HG03442 (cell line): ENCODE measurements around the gene TINAGL1.
"Not testable (repeated sequence)": the region's sequence is repeated elsewhere in the genome, so short reads cannot be mapped to it uniquely, and the experiment has no call there.

Experiments used
- ATAC-seq: cut with Tn5 transposase; IDR thresholded peaks from one replicate; pipeline ENCODE4 v1.9.1; 2021; ENCODE audit warnings: mild to moderate bottlenecking, moderate library complexity; ENCODE audit not compliant: unreplicated experiment

The TINAGL1 gene

GRCh38 chr1:31583082-31583994 lies 7.0 kb downstream of the TINAGL1 start:
- no peak for ATAC-seq

DNA sequence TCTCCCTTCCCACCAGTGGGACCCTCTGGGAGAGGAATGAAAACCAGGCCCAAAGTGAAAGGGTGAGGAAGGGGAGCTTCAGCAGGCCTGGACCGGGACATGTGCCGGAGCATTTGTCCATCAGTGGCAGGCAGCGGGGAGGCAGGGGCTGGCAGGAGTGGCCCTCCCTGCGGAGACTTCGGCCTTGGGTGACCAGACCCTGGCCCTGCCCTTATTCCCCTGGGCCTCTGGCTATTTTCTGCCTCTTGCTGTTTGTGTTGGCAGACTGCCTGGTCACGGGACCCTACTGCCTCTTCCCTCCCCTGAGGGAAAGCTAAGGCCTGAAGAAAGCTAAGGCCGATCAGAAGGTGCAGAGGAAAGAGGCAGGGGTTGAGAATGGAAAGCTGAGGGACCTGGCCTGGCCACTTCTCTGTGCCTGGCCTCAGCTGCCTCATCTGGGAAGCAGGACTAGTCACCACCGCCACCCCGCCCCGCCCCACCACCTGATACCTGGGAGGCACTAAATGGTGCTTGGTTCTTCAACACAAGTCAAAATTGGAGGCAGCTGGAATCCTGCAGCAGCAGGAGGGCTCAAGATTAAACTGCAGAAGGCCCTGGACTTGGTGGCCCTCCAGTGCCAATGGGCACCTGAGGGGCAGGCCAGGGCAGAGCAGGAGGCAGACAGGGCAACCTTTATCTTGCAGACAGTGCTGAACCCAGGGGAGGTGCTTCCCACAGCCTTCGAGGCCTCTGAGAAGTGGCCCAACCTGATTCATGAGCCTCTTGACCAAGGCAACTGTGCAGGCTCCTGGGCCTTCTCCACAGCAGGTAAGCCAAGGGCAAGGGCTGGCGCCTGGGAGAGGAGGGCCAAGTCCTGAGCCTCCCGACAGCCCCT lies 7.9 kb downstream of the TINAGL1 start:
- ATAC-seq, result no peak

GRCh38 chr1:31584869-31585735 lies 8.8 kb downstream of the TINAGL1 start:
- ATAC-seq, result no peak

GRCh38 chr1:31585736-31586365 lies 9.5 kb downstream of the TINAGL1 start:
- ATAC-seq, result no peak

- no peak for ATAC-seq
These were observed 10.3 kb downstream of the TINAGL1 start for GRCh38 chr1:31586376-31587327.

DNA sequence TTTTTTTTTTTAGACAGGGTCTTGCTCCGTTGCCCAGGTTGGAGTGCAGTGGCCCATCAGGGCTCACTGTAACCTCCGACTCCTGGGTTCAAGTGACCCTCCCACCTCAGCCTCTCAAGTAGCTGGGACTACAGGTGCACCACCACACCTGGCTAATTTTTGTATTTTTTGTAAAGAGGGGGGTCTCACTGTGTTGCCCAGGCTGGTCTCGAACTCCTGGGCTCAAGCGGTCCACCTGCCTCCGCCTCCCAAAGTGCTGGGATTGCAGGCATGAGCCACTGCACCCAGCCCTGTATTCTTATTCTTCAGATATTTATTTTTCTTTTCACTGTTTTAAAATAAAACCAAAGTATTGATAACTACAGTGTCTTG lies 11.0 kb downstream of the TINAGL1 start:
- not testable (repeated sequence) for ATAC-seq

DNA sequence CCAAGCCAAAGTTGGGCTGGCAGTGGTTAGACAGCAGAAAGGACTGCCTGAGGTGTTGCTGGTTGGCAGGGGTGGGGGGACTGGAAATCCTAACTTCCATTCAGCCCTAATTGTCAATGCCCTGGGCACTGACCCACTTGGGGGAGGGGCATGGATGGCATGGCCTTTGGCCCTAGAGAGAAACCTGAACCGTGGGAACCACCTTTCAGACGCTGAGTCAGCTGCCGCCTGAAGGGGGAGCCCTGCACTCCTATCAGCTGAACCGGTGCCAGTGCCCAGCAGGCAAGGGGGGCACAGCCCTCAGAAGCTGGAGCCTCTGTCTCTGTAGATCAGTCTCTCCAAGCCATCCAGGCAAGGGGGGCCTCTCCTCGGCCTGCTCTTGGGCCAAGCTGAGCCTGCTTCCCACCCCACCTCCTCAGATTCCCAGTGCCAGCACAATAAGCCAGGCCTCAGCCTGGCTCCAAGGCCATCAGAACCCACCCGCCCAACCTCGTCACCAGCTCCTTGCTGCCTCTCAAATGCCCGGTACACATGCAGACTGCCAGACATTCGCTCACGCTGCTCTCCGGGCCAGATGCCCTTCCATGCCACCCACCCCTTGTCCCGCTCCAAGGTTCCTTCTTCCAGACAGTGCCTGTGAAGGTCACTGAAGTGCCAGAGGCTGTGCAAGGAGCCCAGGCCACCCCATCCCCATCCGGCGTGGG lies 11.6 kb downstream of the TINAGL1 start:
- ATAC-seq, result no peak

DNA sequence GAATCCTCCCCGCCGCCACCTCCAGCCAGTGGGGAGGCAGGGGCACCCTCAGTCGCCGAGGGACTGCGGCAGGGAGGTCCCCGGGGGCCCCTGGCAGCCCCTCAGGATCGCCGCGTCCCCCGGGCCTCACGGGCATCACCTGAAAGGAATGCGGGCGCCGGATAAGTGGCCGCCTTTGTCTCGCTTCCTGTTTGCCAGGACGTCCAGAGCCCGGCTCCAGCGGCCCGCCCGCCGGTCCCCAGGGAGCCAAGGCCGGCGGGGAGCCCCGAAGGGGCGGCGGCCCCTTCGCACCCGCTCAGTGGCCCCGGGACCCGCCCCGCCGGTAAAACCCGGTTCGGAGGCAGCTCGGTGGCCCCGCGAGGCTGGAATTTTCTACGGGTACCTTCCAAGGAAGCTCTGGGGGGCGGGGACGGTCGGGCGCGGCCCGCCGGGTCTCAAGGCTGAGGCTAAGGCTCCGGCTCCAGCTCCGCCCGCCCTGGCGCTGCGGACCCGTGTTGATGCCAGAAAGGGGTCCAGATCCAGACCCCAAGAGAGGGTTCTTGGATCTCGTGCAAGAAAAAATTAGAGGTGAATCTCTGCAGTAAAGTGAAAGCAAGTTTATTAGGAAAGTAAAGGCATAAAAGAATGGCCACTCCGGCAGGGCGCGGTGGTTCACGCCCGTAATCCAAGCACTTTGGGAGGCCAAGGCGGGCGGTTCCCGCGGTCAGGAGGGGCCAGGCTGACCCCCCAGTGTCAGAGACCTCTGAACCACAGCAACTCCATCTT lies 12.6 kb downstream of the TINAGL1 start:
- no peak for ATAC-seq

GRCh38 chr1:31591425-31592093 lies 15.2 kb downstream of the TINAGL1 start:
- ATAC-seq, result no peak

- ATAC-seq, result no peak
These were observed 15.8 kb downstream of the TINAGL1 start for GRCh38 chr1:31592132-31592531.

- no peak for ATAC-seq
These were observed 16.9 kb downstream of the TINAGL1 start for GRCh38 chr1:31593136-31593665.

DNA sequence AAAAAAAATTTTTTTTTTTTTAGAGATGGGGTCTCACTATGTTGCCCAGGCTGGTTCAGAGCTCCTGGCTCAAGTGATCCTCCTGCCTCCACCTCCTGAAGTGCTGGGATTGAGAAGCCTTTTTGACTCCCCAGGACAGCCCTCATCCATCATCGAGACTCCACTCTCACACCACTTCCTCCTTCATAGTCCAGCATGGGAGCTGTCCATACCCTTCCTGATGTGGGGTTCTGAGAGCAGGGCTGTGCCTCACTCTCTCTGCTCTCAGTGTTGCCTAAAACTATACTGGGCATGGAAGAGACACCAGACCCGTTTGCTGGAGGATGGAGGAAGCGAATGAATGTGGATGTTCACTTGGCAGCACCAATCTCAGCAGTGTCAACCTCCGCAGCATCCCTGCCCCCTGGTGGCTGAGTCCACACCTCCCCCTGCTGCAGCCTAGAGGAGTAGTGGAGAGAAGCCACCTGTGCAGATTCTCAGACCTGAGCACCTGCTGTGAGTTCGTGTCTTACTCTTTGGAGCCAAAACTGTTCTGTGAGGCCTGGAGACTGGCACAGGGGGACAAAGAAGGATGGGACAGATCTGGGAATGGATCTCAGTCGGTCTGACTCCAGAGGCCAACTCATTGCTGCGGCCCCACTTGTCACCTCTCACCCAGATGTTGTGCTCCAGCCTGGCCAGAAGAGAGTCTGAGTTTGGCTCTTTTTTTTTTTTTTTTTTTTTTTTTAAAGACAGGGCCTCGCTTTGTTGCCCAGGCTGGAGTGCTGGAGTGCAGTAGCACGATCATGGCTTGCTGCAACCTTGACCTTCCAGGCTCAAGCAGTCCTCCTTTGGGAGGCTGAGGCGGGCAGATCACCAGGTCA lies 17.7 kb downstream of the TINAGL1 start:
- peak; percentile 47 for ATAC-seq

DNA sequence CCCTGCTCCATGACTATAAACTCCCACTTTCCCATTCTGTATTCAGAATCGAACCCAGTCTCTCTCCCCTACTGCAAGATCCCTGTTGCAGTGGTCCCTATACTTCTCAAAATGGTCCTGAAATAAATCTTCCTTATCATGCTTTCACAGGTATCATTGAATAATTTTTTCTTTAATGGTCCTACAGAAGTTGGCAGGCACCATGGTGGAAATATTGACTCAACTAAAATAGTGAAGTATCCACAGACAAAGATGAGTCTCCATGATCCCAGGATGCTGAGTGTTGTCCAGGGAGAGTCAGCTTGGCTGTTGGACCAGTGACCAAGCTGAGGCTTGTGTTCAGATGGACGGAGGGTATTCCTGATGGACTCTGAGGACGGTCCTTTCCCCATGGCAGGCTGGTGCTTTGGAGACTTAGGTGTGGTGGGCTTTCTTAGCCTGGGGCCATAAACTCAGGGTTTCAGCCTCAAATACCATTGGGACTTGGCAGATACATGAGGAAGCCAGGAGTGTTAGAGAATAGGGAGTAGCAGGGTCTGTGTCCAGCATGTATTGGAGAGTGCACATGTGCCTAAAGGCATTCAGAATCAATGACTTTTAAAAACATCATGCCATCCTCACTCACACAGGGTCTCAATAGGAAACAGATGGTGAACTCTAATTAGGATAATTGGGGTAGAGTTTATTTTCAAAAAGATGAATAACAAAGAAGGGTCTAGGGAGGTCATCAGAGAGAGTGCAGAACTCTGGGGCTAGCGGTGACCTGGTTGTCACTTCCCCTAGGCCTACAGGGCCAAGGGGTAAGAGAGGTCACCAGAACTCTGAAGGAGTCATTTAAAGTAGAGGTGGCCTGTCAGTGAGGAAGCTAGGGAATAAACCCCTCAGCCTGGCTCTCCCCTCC lies 19.8 kb downstream of the TINAGL1 start:
- no peak for ATAC-seq

GRCh38 chr1:31596737-31597097 lies 20.4 kb downstream of the TINAGL1 start:
- no peak for ATAC-seq

DNA sequence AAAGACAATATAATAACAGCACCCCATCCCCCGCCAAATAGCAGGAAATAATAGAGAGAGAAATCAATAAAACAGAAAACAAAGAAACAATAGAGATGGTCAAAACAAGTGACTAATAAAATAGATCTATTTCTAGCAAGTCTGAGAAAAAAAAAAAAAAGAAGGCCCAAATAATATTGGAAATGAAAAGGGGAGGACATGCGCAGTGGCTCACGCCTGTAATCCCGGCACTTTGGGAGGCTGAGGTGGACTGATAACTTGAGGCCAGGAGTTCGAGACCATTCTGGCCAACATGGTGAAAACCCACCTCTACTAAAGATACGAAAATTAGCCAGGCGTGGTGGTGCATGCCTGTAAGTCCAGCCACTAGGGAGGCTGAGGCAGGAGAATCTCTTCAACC lies 22.7 kb downstream of the TINAGL1 start:
- ATAC-seq, result no peak
